Breast epithelium (tissue), 3 donors: ENCODE measurements around the gene C6orf47.

Experiments used
- CTCF ChIP-seq, 3 donors: fragments of 450-650 bp; IDR thresholded peaks; one replicate each; pipeline ENCODE4 v1.5.1; 2016 to 2017; ENCODE audit warnings: antibody characterized with exemption in 3 of 3, mild to moderate bottlenecking in 3 of 3, moderate library complexity in 3 of 3
- POLR2A ChIP-seq: fragments of 450-650 bp; IDR thresholded peaks from one replicate; pipeline ENCODE4 v1.6.1; 2016; ENCODE audit warnings: antibody characterized with exemption, mild to moderate bottlenecking, moderate library complexity
- POLR2AphosphoS5 ChIP-seq, 3 donors: sonication (generic); formaldehyde crosslinking; IDR thresholded peaks; one replicate each; pipeline ENCODE4 v1.6.1; 2017; ENCODE audit warnings: antibody characterized with exemption in 3 of 3

- TF ChIP-seq POLR2A (no peak), CTCF (IDR thresholded peaks at IDR 0.05) (no peak), POLR2AphosphoS5 (IDR thresholded peaks at IDR 0.05) (no peak)
Observed at GRCh38 chr6:31640612-31641011, 20.0 kb downstream of the C6orf47 start.
